Stimulated activated CD4-positive, alpha-beta T cell treated with anti-CD3 and anti-CD28 coated beads, Interleukin-4, amount 100 ng/mL, for 48 hours (primary cell): Measurements from ENCODE around the gene TMEM175.

Experiments
- DNase-seq, 2 donors: peaks; one replicate each; pipeline ENCODE4 v3.0.0-alpha.2; 2020; ENCODE audit warnings: low read depth in 2 of 2

TMEM175 gene

GRCh38 chr4:898869-899555 is 33.2 kb upstream of the TMEM175 start:
- DNase-seq, result no peak

DNA sequence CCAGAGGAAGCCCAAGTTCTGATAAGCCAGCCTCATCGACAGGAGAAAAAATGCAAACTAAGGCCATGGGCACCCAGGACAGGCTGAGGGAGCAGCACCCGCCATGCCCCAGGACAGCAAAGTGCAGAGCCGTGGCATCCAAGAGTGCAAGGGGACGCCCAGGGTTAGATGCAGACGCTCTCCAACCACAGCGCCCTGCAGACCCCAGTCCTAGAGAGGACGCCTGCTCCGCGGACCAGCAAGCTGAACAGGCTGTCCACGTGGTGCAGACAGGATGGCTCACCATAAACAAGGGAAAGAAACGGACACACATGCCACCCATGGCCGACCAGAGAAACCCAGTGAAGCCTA is 32.7 kb upstream of the TMEM175 start:
- no peak for DNase-seq

DNA sequence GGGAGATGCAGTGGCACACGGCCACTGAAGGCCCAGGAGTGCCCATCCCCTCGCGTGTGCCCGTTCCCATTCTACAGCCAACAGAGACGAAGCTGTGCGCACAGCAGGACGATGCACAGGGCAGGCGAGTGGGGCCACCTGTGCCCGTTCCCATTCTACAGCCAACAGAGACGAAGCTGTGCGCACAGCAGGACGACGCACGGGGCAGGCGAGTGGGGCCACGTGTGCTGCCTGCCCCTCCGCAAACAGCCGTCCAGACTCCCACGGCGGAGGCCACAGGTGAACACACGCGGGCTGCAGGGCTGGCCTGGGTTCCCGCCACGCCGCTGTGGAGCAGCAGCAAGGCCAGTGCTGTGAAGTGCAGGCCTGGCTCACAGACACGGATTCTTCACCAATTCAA is 32.2 kb upstream of the TMEM175 start:
- DNase-seq, result no peak

- DNase-seq, result no peak
Observed at GRCh38 chr4:900721-901120, 31.5 kb upstream of the TMEM175 start.

DNA sequence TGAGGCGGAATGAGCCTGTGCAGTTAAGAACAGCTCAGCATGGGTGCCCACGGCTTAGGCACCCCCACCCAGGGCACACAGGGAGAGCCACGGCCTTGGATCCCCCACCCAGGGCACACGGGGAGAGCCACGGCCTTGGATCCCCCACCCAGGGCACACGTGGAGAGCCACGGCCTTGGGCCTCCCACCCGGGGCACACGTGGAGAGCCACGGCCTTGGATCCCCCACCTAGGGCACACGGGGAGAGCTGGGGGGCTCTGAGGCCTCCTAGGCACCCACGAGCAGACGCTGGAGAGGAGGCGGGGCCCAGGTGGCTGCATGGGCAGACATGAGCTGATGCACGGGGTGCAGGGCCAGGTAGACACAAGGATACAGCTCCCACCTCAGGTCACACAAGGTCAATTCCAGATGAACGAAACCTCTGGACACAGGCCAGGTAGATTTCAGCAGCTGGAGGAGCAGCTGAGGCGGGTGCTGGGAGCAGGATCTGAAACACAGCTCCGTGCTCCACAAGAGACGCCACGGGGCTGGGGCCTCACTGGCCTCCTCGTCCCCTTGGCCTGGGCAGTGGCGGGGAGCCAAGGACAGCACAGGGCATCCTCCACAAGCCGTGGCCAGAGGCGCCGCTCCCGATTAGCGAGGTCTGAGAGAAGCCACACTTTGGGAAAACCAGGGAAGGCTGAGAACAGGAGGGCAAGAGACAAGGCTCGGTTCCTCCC is 30.9 kb upstream of the TMEM175 start:
- no peak for DNase-seq

DNA sequence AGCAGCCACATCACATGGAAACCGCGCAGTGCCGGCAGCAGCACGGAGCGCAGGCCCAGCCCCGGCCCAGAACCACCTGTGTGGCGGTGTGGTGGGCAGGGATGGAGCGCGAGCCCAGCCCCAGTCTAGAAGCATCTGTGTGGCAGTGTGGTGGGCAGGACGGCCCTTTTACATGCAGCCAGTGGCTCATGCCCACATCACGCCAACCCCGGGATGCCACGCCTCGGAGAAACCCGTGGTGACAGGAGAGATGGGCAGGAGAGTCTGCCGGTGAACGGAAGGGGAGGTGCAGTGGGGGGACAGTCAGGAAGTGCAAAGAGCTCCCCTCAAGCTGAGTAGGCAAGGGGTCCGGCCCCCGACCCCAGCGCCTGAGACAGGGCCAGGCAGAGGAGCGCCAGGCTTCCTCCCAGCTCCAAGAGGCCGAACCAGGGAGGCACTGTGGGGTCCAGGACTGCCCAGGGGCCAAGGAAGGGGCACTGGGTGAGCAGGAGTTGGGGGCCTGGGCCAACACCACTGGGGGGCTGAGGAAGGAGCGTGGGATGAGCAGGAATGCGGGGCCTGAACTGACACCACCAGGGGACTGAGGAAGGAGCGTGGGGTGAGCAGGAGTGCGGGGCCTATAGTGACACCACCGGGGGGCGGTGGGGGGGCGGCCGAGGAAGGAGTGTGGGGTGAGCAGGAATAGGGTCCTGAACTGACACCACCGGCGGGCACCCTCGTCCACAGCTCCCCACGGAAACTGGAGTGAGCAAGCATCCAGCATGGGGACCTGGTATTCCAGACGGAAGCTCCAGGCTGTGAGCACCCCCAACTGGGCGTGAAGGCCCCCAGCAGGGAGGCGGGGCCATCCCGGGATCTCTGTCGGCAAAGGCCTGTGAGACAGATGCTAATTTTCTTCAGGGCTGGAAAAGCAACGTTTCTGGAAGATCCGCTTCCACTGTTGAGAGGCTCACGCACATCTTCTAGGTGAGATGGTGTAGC is 28.9 kb upstream of the TMEM175 start:
- DNase-seq, result no peak

DNA sequence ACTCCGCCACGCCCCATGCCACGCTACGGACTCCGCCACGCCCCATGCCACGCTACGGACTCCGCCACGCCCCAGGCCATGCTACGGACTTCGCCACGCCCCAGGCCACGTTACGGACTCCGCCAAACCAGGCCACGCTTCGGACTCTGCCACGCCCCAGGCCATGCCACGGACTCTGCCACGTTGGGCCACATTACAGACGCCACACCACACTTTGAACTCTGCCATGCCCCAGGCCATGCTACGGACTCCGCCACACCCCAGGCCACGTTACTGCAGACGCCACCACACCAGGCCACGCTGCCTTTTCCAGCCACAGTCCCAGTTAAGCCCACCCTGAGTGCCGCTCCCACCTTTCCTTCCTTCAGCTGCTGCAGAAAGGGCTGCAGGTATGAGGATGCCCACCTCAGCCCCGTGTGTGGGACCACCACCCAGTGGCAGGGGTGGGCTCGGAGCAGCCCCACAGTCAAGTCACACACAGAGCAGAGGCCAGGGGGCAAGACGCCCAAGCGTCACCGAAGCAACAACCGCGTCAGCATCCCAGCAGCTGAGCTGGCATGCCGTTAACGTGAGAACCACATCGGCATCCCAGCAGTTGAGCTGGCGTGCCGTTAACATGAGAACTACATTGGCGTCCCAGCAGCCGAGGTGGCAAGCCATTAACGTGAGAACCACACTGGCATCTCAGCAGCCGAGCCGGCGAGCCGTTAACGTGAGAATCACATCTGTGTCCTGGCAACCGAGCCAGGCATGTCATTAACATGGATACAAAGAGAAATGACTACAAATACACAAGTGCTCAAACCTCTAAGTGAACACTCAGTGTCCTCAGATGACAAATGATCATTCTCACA is 26.5 kb upstream of the TMEM175 start:
- DNase-seq, result no peak

GRCh38 chr4:906339-907102 is 25.7 kb upstream of the TMEM175 start:
- DNase-seq, result no peak

- no peak for DNase-seq
Observed at GRCh38 chr4:907103-907400, 25.2 kb upstream of the TMEM175 start.

DNA sequence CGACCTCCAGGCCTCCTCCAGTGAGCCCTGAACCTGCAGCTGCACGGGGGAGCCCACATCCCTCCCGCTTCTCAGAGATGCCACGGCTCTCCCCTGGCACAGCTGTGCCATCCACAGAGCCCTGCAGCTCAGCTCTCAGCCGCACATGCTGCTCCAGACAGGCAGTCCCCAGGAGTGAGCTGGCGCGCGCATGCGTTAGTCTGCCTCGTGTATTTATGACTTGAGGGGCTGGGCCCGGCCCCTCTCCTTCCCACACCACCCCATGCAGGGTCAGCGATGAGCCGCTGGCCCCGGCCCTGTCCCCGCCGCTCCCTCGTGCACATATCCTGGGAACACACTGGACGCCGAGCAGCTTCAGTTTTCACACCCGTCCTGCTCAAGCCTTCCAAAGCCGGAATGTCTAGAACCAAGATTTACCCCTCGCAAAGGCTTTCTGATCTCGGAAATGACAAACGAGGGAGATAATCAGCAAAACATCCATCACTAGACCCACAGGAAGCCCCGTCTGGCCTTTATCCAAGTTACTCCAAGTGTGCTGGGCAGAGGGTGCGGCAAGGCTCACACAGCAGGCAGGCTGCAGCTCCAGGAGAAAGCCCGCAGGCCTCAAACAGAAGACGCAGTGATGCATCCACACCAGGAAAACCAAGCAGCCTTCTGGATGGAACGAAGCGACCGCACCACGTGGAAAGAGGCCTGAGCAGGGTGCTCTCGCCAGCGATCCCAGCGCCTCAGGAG is 24.4 kb upstream of the TMEM175 start:
- no peak for DNase-seq

- no peak for DNase-seq
Observed at GRCh38 chr4:909131-909571, 23.1 kb upstream of the TMEM175 start.

DNA sequence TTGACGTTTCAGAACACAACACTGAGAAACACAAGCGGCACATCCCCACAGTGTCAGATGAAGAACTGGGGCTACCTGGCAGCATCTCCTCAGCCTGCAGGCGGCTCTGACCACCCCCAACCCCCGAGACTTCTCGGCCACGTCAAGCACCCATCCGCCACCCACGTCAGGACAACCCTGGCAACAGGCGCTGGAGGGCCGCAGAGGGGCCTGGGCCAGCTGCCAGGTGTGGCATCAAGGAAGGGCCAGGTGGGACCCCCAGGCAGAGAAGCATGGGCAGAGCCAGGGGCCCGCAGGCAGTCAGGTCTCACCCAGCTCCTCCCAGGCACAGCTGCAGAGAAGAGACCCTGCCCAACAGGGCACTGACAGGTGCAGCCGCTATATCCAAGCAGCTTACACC is 22.4 kb upstream of the TMEM175 start:
- DNase-seq, result no peak

DNA sequence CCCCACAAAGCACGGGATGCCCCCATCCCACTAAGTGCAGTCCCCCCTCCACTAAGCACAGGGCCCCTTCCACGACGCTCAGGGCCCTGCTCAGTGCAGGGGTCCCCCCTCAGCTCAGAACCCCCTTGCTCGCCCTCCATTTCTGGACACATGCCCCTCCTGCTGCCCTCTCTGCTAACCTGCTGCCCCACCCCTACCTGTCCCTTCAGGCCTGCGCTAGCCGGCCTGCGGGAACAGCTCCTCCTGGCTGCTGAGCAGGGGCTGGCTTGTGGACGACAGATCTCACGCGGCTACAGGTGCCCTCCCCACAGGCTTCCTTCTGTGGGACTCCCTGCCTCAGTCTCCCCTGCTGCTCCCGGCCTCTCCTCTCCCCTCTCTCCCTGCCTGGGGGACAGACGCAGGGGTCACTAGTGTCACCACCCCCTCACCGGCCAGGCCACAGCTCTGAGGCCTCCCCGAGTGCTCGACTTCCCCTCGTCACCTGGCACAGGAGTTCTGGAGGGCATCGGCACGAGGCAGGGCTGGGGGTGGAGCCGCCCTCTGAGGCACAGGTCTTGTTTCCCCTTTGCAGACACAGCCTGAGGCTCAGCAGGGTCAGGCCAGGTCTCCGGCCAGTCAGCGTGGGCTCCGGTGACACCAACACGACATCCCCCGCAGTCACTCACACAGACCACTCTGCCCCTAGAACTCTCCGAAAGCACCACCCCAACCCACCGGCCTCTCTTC is 21.7 kb upstream of the TMEM175 start:
- no peak for DNase-seq

DNA sequence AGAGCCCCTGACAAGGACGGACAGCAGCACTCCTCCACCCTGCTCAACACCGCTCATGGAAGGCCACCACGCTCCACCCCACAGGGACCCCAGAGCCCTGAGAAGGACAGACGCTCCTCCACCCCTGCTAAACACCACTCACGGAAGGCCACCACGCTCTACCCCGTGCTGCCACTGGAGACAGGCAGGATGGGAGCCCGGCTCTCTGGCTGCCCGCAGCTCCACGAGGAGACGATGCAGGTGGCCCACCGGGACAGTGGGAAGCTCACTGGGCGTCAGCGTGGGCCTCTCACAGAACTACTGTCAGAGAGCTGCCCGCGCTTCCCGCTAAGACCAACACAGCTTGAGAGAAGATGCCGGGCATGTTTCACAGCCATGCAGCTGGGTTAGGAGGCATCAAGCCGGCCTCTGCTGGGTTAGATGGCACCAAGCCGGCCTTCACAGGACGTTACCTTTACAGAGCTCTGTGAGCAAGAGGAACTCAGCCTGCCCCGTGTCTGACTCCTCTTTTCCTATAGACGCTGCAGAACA is 21.0 kb upstream of the TMEM175 start:
- DNase-seq, result no peak

GRCh38 chr4:911871-912490 is 20.3 kb upstream of the TMEM175 start:
- no peak for DNase-seq

DNA sequence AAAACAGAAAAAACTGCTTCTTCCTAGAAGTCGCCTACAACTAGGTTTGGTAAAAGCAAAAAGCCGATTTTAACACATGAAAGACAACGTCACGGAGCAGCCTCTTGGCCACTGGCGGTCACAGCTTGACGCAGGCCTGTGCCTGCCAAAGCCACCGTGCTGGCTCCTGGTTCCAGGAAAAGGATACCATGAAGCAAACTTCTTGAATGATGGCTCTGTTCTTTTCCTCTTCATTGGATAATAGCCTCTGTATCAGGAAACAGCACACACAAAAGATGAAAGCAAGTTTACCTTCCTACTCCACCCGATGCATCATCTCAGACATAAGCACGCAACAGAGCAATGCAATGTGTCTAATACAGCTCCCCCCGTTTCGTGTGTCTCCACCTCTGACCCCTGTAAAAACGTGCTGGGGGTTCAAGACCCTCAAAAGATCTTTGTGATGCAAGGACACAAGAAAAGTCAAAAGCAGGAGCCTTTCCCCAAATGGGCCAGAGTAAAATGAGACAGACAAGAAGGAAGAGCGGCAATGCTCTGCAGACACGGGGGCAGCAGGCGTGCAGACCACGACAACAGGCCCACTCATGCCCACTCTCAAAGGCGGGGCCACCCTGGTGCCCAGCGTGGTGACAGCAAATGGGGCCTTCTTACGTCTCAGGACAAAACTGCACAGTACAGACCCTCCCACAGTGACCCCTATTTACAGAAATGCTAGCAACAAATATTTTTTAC is 19.5 kb upstream of the TMEM175 start:
- DNase-seq, result no peak

DNA sequence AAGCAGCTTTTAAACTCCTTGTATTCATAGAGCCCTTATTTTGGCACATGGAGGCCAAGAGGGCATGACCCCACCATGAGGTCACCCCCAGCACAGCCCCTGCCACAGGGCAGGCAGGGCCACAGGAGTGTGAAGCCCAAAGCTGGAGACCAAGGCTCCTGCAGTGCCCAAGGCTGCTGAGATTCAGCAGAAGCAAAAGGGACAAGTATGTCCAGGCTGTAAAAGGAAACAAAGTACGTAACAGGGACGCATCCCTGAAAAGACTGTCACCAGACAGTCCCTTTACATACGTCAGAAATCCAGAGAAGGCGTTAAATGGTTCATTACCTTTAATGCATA is 19.0 kb upstream of the TMEM175 start:
- no peak for DNase-seq

GRCh38 chr4:914531-914930 is 17.7 kb upstream of the TMEM175 start:
- DNase-seq, result no peak
